NCI-H2171 treated with DMSO at 0.1 percent for 48 hours (cell line): Measurements from ENCODE around the gene SBK3.
A peak's percentile ranks its signal among the peaks of the same experiment; 100 is the strongest.
"Not testable (repeated sequence)": the region's sequence is repeated elsewhere in the genome, so short reads cannot be mapped to it uniquely, and the experiment has no call there.

Experiments used
- DNase-seq: peaks from one replicate; lab custom pipeline; 2025; lab: John Stamatoyannopoulos, UW

The SBK3 gene

GRCh38 chr19:55545443-55545842, at the start of gene SBK3:
SBK3 (minus strand) TSS chr19:55545543; CDS start chr19:55545543, 0 bp downstream.
- no peak for DNase-seq

DNA sequence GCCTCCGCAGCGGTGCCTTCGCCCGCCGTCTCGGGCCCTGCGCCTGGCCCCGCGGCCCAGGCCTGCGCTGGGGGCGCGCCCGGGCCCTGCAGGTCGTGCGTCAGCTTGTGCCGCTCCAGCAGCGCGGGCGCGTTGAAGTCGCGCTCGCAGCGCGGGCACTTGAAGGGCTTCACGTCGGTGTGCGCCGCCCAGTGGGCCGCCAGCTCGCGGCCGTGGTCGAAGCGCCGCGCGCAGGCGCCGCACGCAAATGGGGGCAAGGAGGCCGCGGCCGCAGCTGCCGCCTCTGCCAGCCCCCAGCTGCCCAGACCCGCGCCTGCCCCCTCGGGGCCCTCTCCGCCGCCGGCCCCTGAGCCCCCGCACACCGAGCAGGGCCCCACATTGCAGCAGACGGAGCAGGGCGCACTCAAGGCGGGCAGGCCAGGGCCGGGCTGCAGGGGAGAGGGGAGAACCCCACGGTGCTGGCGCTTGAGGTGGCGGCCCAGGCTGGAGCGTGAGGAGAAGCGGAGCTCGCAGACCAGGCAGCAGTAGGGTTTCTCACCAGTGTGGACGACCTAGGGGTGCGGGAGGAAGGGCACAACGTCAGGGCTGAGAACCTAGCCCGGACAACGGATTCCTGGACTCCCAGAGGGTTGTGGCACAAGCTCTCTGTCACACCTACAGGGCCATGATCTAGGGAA, 47.9 kb upstream of the SBK3 start:
- no peak for DNase-seq

DNA sequence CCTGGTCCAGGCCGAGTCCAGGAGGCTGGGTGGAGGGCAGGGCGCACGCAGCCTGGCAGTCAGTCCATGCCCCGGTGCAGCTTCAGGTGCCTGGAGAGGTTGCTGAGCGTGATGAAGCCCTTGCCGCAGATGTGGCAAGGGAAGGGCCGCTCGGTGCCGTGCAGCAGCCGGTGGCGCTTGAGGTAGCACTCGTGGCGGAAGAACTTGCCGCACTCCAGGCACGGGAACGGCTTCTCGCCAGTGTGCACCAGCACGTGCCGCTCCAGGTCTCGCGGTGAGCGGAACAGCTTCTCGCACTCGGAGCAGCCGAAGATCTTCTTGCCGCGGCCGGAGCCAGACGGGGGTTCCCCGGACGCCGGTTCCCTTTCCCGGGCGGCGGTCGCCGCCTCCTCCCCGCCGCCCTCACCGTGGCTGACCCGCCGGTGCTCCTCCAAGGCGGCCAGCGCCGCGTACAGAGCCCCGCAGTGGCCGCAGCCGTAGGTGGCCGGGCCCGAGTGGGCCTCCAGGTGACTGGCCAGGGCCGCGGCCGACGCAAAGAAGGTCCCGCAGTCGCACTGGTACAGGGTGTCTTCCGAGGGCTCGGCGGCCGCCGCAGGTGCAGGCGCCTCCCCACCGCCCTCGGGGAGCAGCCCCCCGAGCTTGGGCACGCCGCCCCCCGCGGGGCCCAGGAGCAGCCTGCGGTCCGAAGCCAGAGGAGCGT, 47.2 kb upstream of the SBK3 start:
- DNase-seq = no peak

- DNase-seq = no peak
Observed at GRCh38 chr19:55591555-55591954, 46.2 kb upstream of the SBK3 start.

GRCh38 chr19:55590617-55591016, 45.3 kb upstream of the SBK3 start:
- DNase-seq = no peak

DNA sequence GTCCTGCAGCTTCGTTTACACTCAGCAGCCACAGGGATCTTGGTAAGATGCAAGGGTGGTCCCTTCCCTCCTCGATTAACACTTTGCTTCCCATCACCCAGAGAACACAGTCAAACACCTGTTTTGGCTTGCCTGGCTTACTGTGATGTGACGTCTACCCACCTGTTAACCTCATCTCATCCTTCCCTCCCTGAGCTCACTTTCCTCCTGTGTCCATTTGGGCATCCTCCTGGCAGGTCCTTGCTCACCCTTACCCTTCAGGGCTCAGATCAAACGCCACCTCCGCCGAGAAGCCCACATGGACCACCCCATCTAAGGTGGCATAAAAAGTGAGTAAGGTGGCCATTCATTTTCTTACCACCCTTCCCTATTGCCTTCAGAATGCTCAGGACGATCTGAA, 44.8 kb upstream of the SBK3 start:
- DNase-seq = no peak

DNA sequence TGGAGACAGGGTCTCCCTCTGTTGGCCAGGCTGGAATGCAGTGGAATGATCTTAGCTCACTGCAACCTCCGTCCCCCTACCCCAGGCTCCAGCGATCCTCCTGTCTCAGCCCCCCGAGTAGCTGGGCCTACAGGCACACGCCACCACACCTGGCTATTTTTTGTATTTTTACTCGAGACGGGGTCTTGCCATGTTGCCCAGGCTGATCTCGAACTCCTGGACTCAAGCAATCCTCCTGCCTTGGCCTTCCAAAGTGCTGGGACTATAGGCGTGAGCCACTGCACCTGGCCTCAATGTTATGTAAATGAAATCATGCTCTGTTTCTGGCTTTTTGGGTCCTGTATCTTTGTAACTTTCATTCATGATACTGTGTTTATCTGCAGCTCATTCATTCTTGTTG, 43.4 kb upstream of the SBK3 start:
- no peak for DNase-seq

GRCh38 chr19:55586976-55587668, 41.8 kb upstream of the SBK3 start:
- DNase-seq = peak; percentile 94

- DNase-seq = peak; percentile 94
Observed at GRCh38 chr19:55585658-55586339, 40.5 kb upstream of the SBK3 start.

- no peak for DNase-seq
Observed at GRCh38 chr19:55584871-55585270, 39.5 kb upstream of the SBK3 start.

DNA sequence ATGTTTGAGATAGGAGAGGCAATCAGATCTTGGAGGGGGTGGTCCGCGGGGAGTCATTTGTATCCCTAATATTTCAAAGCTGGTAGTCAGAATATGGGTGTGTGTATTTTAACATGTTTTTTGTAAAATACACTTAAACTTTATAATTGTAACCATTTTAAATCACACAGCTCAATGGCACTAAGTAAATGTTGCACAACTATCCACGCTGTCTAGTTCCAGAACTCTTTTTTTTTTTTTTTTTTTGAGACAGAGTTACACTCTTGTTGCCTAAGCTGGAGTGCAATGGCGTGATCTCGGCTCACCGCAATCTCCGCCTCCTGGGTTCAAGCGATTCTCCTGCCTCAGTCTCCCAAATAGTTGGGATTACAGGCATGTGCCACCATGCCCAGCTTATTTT, 38.6 kb upstream of the SBK3 start:
- not testable (repeated sequence) for DNase-seq

- not testable (repeated sequence) for DNase-seq
Observed at GRCh38 chr19:55582284-55582683, 36.9 kb upstream of the SBK3 start.

DNA sequence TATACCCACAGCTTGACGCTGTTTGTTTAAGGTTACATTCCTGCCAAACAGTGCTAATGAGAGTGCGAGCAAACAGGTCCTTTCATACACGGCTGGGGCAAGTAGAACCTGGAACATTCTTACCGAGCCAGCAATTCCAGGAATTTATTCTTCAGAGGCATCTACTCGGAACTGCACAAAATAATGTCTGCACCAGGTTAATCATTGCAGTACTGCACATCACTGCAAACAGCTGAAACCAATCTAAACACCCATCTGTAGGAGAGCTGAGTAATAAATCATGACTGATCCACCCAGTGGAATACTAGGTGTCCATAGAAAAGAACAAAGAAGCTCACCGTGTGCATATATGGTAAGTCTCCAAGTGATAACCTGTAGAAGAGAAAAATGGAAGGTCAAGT, 36.5 kb upstream of the SBK3 start:
- no peak for DNase-seq

DNA sequence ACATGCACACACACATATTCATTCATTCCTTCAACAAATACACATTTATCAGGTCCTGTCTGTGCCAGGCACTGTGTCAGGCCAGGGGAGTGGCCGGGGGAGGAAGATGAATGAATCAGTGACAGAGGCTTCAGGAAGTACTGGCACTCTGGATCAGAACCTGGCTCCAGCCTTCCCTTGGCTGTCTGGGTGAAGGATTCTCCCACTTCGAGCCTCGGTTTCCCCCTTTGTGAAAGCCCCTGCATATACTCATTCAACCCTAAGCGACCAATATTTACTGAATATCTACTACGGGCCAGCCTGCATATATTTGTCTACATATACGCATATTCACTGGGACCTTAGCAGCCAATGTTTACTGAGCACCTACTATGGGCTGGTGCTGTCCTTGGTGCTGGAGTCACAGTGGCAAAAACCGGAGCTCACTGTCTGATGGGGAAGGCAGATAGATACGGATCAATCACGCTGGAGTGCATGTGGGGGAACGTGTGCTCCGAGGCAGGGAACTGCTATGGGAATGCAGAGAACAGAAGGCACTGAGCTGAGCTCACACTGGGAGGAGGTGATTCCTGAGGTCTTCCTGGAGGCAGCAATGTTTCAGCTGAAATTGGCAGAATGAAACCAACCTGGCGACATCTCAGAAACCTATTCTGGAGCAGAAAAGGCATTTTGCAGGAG, 35.9 kb upstream of the SBK3 start:
- DNase-seq = no peak

DNA sequence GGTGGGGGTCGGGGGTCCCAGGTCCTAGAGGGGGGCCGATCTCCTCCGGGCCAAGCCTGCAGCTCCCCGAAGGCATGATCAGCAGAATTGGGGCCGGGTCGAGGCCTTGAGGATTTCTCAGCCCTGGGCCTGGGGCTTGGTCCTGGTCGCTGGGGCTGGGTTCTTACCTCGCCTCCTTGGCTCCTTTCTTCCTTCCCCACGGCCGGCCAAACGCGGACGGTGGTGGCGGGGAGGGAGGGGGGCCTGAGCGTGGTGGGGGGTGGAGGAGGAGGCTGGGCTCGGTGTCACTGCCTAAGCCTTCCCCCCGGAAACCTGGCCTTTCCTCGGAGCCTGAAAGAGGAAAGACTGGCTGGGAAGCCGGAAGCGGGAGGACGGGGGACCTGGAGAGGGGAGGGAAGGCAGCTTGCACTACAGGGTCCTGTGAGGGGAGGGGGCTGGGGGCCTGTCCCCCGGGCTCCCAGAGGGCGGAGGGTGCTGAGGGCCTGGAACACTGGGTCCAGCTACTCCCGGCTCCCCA, 35.3 kb upstream of the SBK3 start, which contains the start of gene ZNF579:
ZNF579 (minus strand) TSS at position 221 of the 517 bp plus-strand sequence. CDS start 1,209 bp downstream, outside the sequence.
- peak; percentile 85 for DNase-seq

DNA sequence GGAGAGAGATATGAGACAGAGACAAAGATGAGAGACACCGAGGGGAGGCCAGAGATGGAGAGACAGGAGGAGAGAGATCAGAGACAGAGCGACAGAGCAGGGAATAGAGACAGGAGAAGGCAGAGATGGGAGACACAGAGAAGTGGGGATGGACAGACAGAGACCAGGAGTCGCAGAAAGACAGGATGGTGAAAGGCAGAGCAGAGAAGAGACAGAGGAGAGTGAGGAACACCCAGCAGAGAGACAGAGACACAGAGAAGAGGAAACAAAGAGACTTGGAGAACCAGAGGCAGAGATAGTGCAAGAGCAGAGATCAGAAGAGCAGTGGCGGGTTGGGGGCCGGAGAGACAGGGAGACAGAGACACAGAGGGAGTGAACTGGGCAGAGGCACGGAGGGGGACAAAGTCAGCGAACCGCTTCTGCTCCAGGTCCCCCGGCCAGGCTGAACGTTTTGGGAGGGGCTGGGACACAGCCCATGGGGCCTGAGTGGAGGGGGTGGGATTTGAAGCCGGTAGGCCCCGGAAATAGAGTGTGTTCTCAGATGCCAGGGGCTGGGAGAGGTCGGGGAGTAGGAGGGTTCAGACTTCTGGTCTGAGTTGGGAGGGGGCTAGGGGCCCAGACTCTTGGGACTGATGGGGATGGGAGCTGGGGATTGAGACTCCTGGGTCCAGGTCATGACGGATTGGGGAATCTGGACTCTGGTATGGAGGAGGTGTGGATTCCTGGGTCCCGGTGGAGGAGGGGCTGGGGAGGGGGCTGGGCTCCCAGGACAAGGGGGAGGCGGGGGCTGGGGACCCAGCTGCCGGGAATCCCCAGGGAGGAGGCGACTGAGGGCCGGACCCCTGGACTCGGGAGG, 34.7 kb upstream of the SBK3 start:
- DNase-seq = peak; percentile 22

DNA sequence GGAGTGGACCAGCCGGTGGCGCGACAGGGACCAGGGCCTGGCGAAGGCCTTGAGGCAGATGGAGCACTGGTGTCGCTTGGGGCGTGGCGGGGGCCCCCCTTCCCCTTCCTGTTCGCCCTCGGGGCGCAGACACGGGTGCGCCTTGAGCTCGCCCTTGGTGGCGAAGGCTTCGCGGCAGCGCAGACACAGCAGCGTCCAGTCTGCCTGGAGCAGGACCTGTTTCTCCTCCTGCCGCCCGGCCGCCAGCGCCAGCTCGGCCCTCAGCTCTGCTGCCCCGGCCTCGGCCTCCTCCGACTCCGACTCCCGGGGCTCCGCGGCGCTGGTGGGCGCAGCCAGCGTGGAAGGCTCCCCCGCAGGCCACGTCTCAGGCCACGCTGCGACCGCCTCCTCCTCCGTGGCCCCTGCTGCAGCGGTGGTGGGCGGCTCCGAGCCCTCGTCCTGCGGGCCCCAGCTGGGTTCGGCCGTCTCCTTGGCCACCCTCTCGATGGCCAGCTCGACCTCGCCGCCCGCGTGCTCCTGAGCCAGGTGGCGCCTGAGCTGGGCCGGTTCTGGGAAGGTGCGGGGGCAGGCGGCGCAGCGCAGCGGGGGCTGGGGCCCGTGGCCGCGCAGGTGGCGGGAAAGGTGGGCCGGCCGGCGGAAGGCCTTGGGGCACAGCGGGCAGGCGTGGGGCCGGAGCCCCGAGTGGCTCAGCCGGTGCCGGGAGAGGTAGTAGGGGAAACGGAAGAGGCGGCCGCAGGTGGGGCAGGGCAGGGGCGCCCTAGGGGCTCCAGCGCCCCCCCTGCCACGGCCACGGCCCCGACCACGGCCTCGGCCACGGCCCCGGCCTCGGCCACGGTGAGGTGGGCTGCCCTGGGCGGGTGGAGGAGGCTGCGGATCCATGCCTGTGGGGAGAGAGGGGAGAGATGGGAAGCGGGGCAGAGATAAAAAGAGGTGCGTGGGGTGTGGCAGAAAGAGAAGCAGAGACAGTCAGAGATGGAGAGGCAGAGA, 33.7 kb upstream of the SBK3 start:
- DNase-seq = no peak

DNA sequence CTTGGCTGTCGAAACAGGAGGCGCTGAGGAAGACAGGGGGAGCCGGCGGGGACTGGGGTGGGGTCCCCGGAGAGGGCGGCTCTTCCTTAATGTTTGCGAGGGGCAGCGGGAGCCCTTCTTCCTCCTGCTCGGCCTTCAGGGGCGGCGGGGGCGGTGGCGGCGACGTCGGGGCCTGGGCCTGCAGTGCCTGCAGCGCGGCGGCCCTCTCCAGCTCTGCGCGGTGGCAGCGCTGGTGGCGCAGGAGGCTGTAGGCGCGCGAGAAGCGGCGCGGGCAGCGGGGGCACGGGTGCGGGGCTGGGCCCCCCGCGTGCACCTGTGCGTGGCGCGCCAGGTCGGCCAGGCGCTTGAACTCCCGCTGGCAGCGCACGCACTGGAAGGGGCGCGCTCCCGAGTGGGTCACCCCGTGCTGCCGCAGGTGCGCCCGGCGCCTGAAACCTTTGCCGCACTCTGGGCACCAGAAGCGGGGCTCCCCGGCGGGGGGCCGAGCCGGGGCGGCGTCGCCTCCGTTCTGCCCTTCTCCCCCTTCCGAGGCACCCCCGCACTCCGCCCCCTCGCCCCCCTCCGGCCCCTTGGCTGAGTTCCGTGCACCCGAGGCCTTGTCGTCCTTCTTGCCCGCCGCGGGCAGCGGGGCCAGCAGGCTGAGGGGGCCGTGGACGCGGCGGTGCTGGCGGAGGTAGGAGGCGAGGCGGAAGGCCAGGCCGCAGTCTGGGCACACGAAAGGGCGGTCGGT, 32.9 kb upstream of the SBK3 start:
- no peak for DNase-seq

DNA sequence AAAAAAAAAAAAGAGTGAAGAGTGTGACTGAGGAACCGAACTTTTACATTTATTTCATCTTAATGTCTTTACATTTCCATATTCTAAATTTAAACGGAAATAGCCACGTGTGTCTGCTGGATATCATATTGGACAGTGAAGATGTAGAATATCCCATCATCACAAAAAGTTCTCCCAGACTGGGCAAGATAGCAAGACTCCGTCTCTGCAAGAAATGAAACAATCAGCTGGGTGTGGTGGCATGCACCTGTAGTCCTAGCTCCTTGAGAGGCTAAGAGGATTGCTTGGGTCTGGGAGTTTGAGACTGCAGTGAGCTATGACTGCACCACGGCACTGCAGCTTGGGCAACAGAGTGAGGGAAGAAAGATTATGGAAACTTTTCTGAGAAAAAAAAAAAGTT, 31.4 kb upstream of the SBK3 start:
- DNase-seq = no peak
